KMS-11 (cell line): ENCODE results near the gene NCOR2.

Experiments used
- H2AFZ ChIP-seq: fragments of 200-600 bp; sonication (generic); 2 replicates; pipeline ENCODE4 v1.6.1; 2016; ENCODE audit warnings: antibody characterized with exemption, mixed run types, low read depth
- H3K27ac ChIP-seq: fragments of 200-600 bp; sonication (generic); 2 replicates; pipeline ENCODE4 v1.6.1; 2016; ENCODE audit warnings: mild to moderate bottlenecking, mixed run types
- H3K27me3 ChIP-seq: fragments of 200-600 bp; sonication (generic); 2 replicates; pipeline ENCODE4 v1.6.1; 2017; ENCODE audit warnings: mild to moderate bottlenecking, low read depth, mixed run types, moderate library complexity; ENCODE audit not compliant: insufficient read depth
- H3K36me3 ChIP-seq: fragments of 200-600 bp; sonication (generic); 2 replicates; pipeline ENCODE4 v1.6.1; 2017; ENCODE audit warnings: mild to moderate bottlenecking, mixed run types; ENCODE audit not compliant: insufficient read depth
- H3K4me1 ChIP-seq: fragments of 200-600 bp; sonication (generic); 2 replicates; pipeline ENCODE4 v1.6.1; 2016; ENCODE audit warnings: mild to moderate bottlenecking, low read depth, mixed run types; ENCODE audit not compliant: poor library complexity, severe bottlenecking
- H3K4me2 ChIP-seq: fragments of 200-600 bp; sonication (generic); 2 replicates; pipeline ENCODE4 v1.7.0; 2016; ENCODE audit warnings: mild to moderate bottlenecking, mixed run types
- H3K4me3 ChIP-seq: fragments of 200-600 bp; sonication (generic); IDR thresholded peaks from 2 replicates; pipeline ENCODE4 v1.6.1; 2017; ENCODE audit warnings: low read depth, low read length, mixed read lengths; ENCODE audit not compliant: insufficient read depth
- H3K79me2 ChIP-seq: fragments of 200-600 bp; sonication (generic); 2 replicates; pipeline ENCODE4 v1.6.1; 2016; ENCODE audit warnings: low read depth, mixed run types; ENCODE audit not compliant: insufficient read depth
- H3K9ac ChIP-seq: fragments of 200-600 bp; sonication (generic); 2 replicates; pipeline ENCODE4 v1.6.1; 2016; ENCODE audit warnings: mild to moderate bottlenecking, mixed run types
- H4K20me1 ChIP-seq: fragments of 200-600 bp; sonication (generic); 2 replicates; pipeline ENCODE4 v1.6.1; 2016; ENCODE audit warnings: mild to moderate bottlenecking, mixed run types; ENCODE audit not compliant: insufficient read depth
- CTCF ChIP-seq: fragments of 200-600 bp; sonication (generic); conservative IDR thresholded peaks from 2 replicates; pipeline ENCODE4 v1.6.1; 2017; ENCODE audit warnings: low read depth, mild to moderate bottlenecking, antibody characterized with exemption, low read length, moderate library complexity, mixed read lengths

Gene NCOR2

GRCh38 chr12:124609041-124609989 lies 41.9 kb upstream of the NCOR2 start:
- no peak overlapping the region for H3K4me3 ChIP-seq
- no peaks in the 10 kb centered on the region for H3K79me2 ChIP-seq
- H3K27me3 ChIP-seq = no peaks in the 10 kb centered on the region
- no peak overlapping the region for H2AFZ ChIP-seq
- H3K4me1 ChIP-seq = peaks cover 30% of the 10 kb centered on the region
- H3K36me3 ChIP-seq = no peaks in the 10 kb centered on the region
- peak overlapping the region; percentile 84 for H3K4me2 ChIP-seq
- no peak for TF ChIP-seq CTCF
- peak overlapping the region; percentile 66; the same call in 1 of the 2 replicates for H3K9ac ChIP-seq
- H3K27ac ChIP-seq = peak overlapping the region; percentile 89
- H4K20me1 ChIP-seq = no peaks in the 10 kb centered on the region

- Histone ChIP-seq H3K4me2 (peak overlapping the region; percentile 84), H3K27me3 (no peaks in the 10 kb centered on the region), H3K79me2 (no peaks in the 10 kb centered on the region), H2AFZ (no peak overlapping the region), H3K9ac (peak overlapping the region; percentile 66; the same call in 1 of the 2 replicates), H3K4me3 (no peak overlapping the region), H4K20me1 (no peaks in the 10 kb centered on the region), H3K4me1 (peaks cover 30% of the 10 kb centered on the region), H3K36me3 (no peaks in the 10 kb centered on the region), H3K27ac (peak overlapping the region; percentile 89)
- no peak for TF ChIP-seq CTCF
Measured at GRCh38 chr12:124608450-124608870, 41.0 kb upstream of the NCOR2 start.

- no peak overlapping the region for H2AFZ ChIP-seq
- no peaks in the 10 kb centered on the region for H3K36me3 ChIP-seq
- H3K4me3 ChIP-seq = no peak overlapping the region
- peak overlapping the region; percentile 66; the same call in 1 of the 2 replicates for H3K9ac ChIP-seq
- H3K4me1 ChIP-seq = peaks cover 30% of the 10 kb centered on the region
- H3K79me2 ChIP-seq = no peaks in the 10 kb centered on the region
- no peaks in the 10 kb centered on the region for H4K20me1 ChIP-seq
- H3K27ac ChIP-seq = peak overlapping the region; percentile 89
- H3K4me2 ChIP-seq = peak overlapping the region; percentile 84; the same call in 1 of the 2 replicates
- no peak for TF ChIP-seq CTCF
- H3K27me3 ChIP-seq = no peaks in the 10 kb centered on the region
Measured at GRCh38 chr12:124607681-124608425, 40.4 kb upstream of the NCOR2 start.

- Histone ChIP-seq H3K27ac (no peak overlapping the region), H3K79me2 (no peaks in the 10 kb centered on the region), H3K4me3 (no peak overlapping the region), H3K36me3 (no peaks in the 10 kb centered on the region), H2AFZ (no peak overlapping the region), H3K4me1 (peaks cover 30% of the 10 kb centered on the region), H3K27me3 (no peaks in the 10 kb centered on the region), H3K4me2 (no peak overlapping the region), H3K9ac (no peak overlapping the region), H4K20me1 (no peaks in the 10 kb centered on the region)
- TF ChIP-seq CTCF = no peak
Measured at GRCh38 chr12:124605883-124606774, 38.7 kb upstream of the NCOR2 start.
